Naive B cell (primary cell): ENCODE measurements around the gene ZNF777. TPM values are rescaled to one million over a fixed set of nuclear protein-coding genes. Genes with fewer than 3 reads are reported as not detected.

ENCODE experiments used
- polyA plus RNA-seq, 6 donors: library from polyadenylated mRNA; unstranded; fragments of 300-500 nt; fragmentation: Illumina TruSeq; gene quantifications; one replicate each; pipeline ENCODE4 v1.2.3, GENCODE V29; 2021; ENCODE audit warnings: low read depth in 6 of 6

ZNF777 gene
- polyA plus RNA-seq, 6 donors from 2014 or later, result 0.28 to 2.4 (median 1.3) TPM

Other genes starting within 250 kb of the ZNF777 start
- gene ZNF212, start 221.4 kb downstream of the ZNF777 start, polyA plus RNA-seq, result 10 to 100 TPM in 1 of 6 donors, 1 to 10 TPM in 5; 1.8 to 10.3 (median 5.5) TPM
- 1 to 10 TPM; 1.3 to 9.2 (median 6.0) TPM for gene ZNF783, start 198.9 kb downstream of the ZNF777 start, polyA plus RNA-seq
- gene ZNF746, start 36.7 kb upstream of the ZNF777 start, polyA plus RNA-seq, result 10 to 100 TPM in 3 of 6 donors, 1 to 10 TPM in 2, under 1 TPM in 1; 0.20 to 13.1 (median 9.6) TPM